Neural cell (in vitro differentiated cells): Measurements from ENCODE around the gene CKAP4. TPM values are rescaled to one million over a fixed set of nuclear protein-coding genes. Genes with fewer than 3 reads are reported as not detected.

Source experiments
- H2AFZ ChIP-seq: fragments of 200-600, 300-800 bp; sonication (generic), shearing (Covaris generic); 2 replicates; pipeline ENCODE4 v1.6.0; 2014; ENCODE audit warnings: low read depth, mild to moderate bottlenecking, antibody characterized with exemption, low read length, moderate library complexity
- H3F3A ChIP-seq: fragments of 200-600 bp; shearing (Covaris generic); 2 replicates; pipeline ENCODE4 v1.6.1; 2016; ENCODE audit warnings: mild to moderate bottlenecking, moderate library complexity, mixed read lengths, antibody characterized with exemption, low read length; ENCODE audit not compliant: insufficient read depth, poor library complexity, severe bottlenecking
- H3K27ac ChIP-seq: fragments of 200-600, 300-800 bp; sonication (generic), shearing (Covaris generic); 2 replicates; pipeline ENCODE4 v1.5.1; 2014; ENCODE audit warnings: mild to moderate bottlenecking, low read length, moderate library complexity
- H3K27me3 ChIP-seq: fragments of 300-800, 200-600 bp; sonication (generic), shearing (Covaris generic); 2 replicates; pipeline ENCODE4 v1.6.0; 2014; ENCODE audit warnings: mild to moderate bottlenecking, low read depth, low read length, moderate library complexity; ENCODE audit not compliant: insufficient read depth
- H3K36me3 ChIP-seq: fragments of 300-800, 200-600 bp; sonication (generic), shearing (Covaris generic); 2 replicates; pipeline ENCODE4 v1.5.1; 2014; ENCODE audit warnings: mild to moderate bottlenecking, antibody characterized with exemption, low read length, moderate library complexity; ENCODE audit not compliant: insufficient read depth
- H3K4me2 ChIP-seq: fragments of 300-800, 200-600 bp; sonication (generic), shearing (Covaris generic); 2 replicates; pipeline ENCODE4 v1.6.0; 2014; ENCODE audit warnings: mild to moderate bottlenecking, low read length
- H3K4me3 ChIP-seq: fragments of 300-800, 200-600 bp; sonication (generic), shearing (Covaris generic); 2 replicates; pipeline ENCODE4 v1.5.1; 2014; ENCODE audit warnings: mild to moderate bottlenecking, low read length, moderate library complexity
- H3K79me2 ChIP-seq: fragments of 200-600 bp; shearing (Covaris generic); replicated peaks from 2 replicates; pipeline ENCODE4 v1.6.0; 2014; ENCODE audit warnings: mild to moderate bottlenecking, low read length, moderate library complexity; ENCODE audit not compliant: insufficient read depth
- H3K9ac ChIP-seq: fragments of 300-800, 200-600 bp; sonication (generic), shearing (Covaris generic); 2 replicates; pipeline ENCODE4 v1.6.1; 2016; ENCODE audit warnings: mild to moderate bottlenecking, low read length, mixed read lengths
- H3K9me2 ChIP-seq: fragments of 200-600 bp; shearing (Covaris generic); 2 replicates; pipeline ENCODE4 v1.6.1; 2016; ENCODE audit warnings: mild to moderate bottlenecking, low read length, mixed read lengths; ENCODE audit not compliant: insufficient read depth
- H3K9me3 ChIP-seq: fragments of 200-600, 300-800 bp; sonication (generic), shearing (Covaris generic); 2 replicates; pipeline ENCODE4 v1.6.1; 2016; ENCODE audit warnings: mild to moderate bottlenecking, mixed run types, low read length, moderate library complexity, mixed read lengths
- H4K20me1 ChIP-seq: fragments of 200-600 bp; shearing (Covaris generic); 2 replicates; pipeline ENCODE4 v1.6.1; 2016; ENCODE audit warnings: mild to moderate bottlenecking, mixed run types; ENCODE audit not compliant: insufficient read depth
- CTCF ChIP-seq: fragments of 450-650 bp; IDR thresholded peaks from 2 replicates; pipeline ENCODE4 v1.5.1; 2014; ENCODE audit warnings: antibody characterized with exemption, mild to moderate bottlenecking, moderate library complexity; ENCODE audit not compliant: poor library complexity, severe bottlenecking
- EP300 ChIP-seq: fragments of 450-650 bp; conservative IDR thresholded peaks from 2 replicates; pipeline ENCODE4 v1.6.1; 2014; ENCODE audit warnings: antibody characterized with exemption, mild to moderate bottlenecking, moderate library complexity; ENCODE audit not compliant: poor library complexity, severe bottlenecking
- EZH2 ChIP-seq: fragments of 200-600, 300-800 bp; shearing (Covaris generic), sonication (generic); IDR thresholded peaks from 2 replicates; pipeline ENCODE4 v1.6.1; 2014; ENCODE audit warnings: antibody characterized with exemption, low read length, borderline replicate concordance, mild to moderate bottlenecking; ENCODE audit not compliant: insufficient read depth, poor library complexity, severe bottlenecking
- MXI1 ChIP-seq: fragments of 450-650 bp; conservative IDR thresholded peaks from 2 replicates; pipeline ENCODE4 v1.6.1; 2014; ENCODE audit warnings: antibody characterized with exemption, mild to moderate bottlenecking; ENCODE audit not compliant: poor library complexity, severe bottlenecking
- POLR2AphosphoS5 ChIP-seq: IDR thresholded peaks from 2 replicates; pipeline ENCODE4 v1.6.1; 2012
- RAD21 ChIP-seq: fragments of 450-650 bp; conservative IDR thresholded peaks from 2 replicates; pipeline ENCODE4 v1.6.1; 2014; ENCODE audit warnings: antibody characterized with exemption, mild to moderate bottlenecking, moderate library complexity
- REST ChIP-seq: IDR thresholded peaks from 2 replicates; pipeline ENCODE4 v1.6.1; 2012; ENCODE audit warnings: borderline replicate concordance
- SMC3 ChIP-seq: fragments of 450-650 bp; conservative IDR thresholded peaks from 2 replicates; pipeline ENCODE4 v1.6.1; 2014; ENCODE audit warnings: antibody characterized with exemption, mild to moderate bottlenecking, moderate library complexity; ENCODE audit not compliant: poor library complexity
- TAF1 ChIP-seq: IDR thresholded peaks from 2 replicates; pipeline ENCODE4 v1.6.1; 2012; ENCODE audit warnings: low read depth
- polyA plus RNA-seq: library from polyadenylated mRNA; depleted of rRNA; stranded (reverse); fragments of >200 nt; gene quantifications from 2 replicates; pipeline ENCODE4 v1.2.3, GENCODE V29; 2014

CKAP4 gene
- polyA plus RNA-seq, 1 donor from 2014 or later, result 50.0 TPM

DNA sequence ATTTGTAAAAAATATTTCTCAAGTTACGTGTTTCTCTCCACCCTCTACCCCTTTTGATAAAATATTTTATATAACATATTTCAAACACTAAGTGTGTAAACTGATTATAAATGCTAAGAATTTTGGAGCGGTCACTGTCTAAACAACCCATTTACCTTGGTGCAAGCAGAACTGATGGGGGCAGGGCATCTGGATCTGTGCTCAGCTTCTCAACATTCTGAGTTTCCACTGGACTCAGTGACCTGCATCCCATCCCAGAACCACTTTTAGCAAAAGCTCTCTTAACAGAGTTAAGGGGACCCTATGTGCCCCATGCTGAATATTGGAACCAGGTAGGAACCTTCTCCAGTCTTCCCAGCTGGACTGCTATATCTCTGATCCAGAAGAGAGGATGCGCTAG lies 53.5 kb downstream of the CKAP4 start:
- Histone ChIP-seq H3K9ac (no peak overlapping the region), H3K79me2 (no peaks in the 10 kb centered on the region), H3K36me3 (no peaks in the 10 kb centered on the region), H3K4me3 (no peak overlapping the region), H2AFZ (no peak overlapping the region), H4K20me1 (no peaks in the 10 kb centered on the region), H3K9me2 (no peaks in the 10 kb centered on the region), H3K4me2 (no peak overlapping the region), H3K27ac (no peak overlapping the region), H3K9me3 (no peaks in the 10 kb centered on the region), H3F3A (no peaks in the 10 kb centered on the region), H3K27me3 (no peaks in the 10 kb centered on the region)
- TF ChIP-seq EP300 (no peak), CTCF (no peak), SMC3 (no peak), TAF1 (no peak), RAD21 (no peak)

DNA sequence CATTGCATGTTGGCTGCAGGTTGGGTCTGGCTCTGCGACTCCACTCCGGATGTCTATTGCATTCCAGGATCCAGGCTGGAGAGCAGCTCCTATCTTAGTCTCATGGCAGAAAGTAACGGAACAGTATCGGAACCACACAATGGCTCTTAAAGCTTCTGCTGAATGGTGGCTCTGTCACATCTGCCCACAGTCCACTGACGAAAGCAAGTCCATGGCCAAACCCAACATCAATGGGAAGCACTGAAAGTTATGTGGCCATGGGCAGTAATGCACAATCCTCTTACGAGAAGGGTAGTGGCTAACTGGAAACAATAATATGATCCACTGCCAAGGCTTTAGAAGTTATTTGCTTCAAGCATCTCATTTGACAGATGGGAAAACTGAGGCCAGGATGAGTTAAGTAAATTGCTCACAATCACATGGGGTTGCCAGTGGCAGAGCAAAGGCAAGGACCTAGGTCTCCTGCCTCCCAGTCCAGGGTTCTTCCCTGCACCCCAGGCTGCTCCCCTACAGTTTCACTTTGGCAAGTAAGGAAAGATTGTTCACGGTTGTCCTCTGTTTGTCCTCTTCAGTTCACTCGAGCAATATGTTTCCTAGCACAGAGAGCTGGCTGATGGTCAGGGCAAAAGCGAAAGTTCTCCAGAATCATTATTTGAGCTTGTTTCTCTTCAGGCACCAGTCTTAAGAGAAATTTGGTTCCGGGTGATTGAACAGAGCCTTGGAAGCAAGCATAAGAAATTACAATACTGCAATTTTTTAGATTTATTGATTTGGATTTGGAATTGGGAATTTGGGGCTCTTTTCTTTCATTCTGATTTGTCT lies 54.2 kb downstream of the CKAP4 start:
- Histone ChIP-seq H3K79me2 (no peaks in the 10 kb centered on the region), H3K36me3 (no peaks in the 10 kb centered on the region), H3K4me3 (no peak overlapping the region), H3K4me2 (no peak overlapping the region), H3K27me3 (no peaks in the 10 kb centered on the region), H3K9me2 (no peaks in the 10 kb centered on the region), H3K9ac (no peak overlapping the region), H3K27ac (no peak overlapping the region), H2AFZ (no peak overlapping the region), H4K20me1 (no peaks in the 10 kb centered on the region), H3K9me3 (no peaks in the 10 kb centered on the region), H3F3A (no peaks in the 10 kb centered on the region)
- no peak for TF ChIP-seq RAD21
- TF ChIP-seq CTCF, result no peak
- TF ChIP-seq MXI1, result no peak
- no peak for TF ChIP-seq POLR2AphosphoS5
- TF ChIP-seq EZH2, result no peak
- TF ChIP-seq REST, result no peak
- TF ChIP-seq SMC3, result no peak
- TF ChIP-seq TAF1, result no peak
- TF ChIP-seq EP300, result no peak
